ENCODE results near the gene SPAG16. TPM values are rescaled to one million over a fixed set of nuclear protein-coding genes. Genes with fewer than 3 reads are reported as not detected.
A peak's percentile ranks its signal among the peaks of the same experiment; 100 is the strongest.

SPAG16 gene
- total RNA-seq, 1 experiment from 2014 or later, result 16.0 TPM

GRCh38 chr2:214401580-214401979, 1117.3 kb downstream of the SPAG16 start (continued):
- no peak for TF ChIP-seq E2F1 (CRISPR knock-in tag; IDR thresholded peaks at IDR 0.05)
- TF ChIP-seq TP53 (CRISPR knock-in tag; IDR thresholded peaks at IDR 0.05), result no peak

- POLR2A ChIA-PET, result interaction anchor here (0.7 kb wide), 1 partner anchor 10 kb away, joined by 5 read pairs; no protein-coding TSS in a partner anchor
- TF ChIP-seq PRRX2 (CRISPR knock-in tag; IDR thresholded peaks at IDR 0.05), result no peak
- Mint-ChIP-seq H3K27me3 (ENCODE audit: low read depth) (no peaks in the 10 kb centered on the region), H3K4me3 (0 out of 2 replicates have a peak overlapping the region, but pooled peaks have one; percentile 10), H3K36me3 (no peaks in the 10 kb centered on the region), H3K4me1 (peaks cover 5% of the 10 kb centered on the region; the same call in 1 of the 2 replicates), H3K9me3 (no peaks in the 10 kb centered on the region), H3K27ac (no peak overlapping the region)
- peak; percentile 21; the same call in 1 of the 2 replicates for ATAC-seq
- CTCF ChIA-PET, result interaction anchor here (0.6 to 1.6 kb wide), 11 partner anchors 11 to 1150 kb away, joined by 3 to 7 read pairs (median 4); no protein-coding TSS in a partner anchor
- no peak for DNase-seq (ENCODE audit: low spot score)
These were observed 1126.0 kb downstream of the SPAG16 start for GRCh38 chr2:214410128-214410775.

DNA sequence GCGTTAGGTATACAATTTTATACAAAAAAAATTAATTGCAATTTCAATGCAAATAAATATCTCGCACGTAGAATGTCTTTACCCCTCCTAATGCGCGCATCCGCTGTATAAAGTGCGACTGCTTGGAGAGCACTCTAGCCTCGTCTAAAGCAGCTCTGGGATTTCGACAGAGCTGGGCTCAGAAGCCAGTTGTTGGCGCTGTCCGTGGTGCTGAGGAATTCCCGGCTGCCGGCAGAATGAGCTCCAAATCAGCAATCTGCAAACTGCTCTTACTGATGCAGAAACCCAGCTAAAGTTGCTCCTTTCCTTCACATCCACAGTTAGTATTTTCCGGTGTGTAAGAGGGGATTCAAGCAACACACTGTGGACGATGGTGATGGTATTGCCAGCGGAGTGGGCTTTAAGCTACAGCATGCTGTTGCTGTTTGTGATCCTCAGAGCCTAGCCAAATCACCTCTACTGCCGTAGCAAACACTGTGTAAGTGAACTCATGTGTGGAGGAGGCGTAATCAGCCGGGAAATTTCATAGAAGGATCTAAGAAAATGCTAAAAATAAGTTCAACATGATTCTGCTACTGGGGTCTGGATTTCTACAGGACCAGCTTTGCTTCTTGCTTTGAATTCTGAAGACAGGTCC, 1126.8 kb downstream of the SPAG16 start, which contains the start of gene VWC2L:
VWC2L (plus strand) TSS at position 137 of the 637 bp plus-strand sequence. CDS start 3,140 bp downstream, outside the sequence.
- Mint-ChIP-seq H3K27ac (no peak within 1 kb of the TSS), H3K4me1 (peaks cover 5% of the 10 kb centered on the region; the same call in 1 of the 2 replicates), H3K27me3 (ENCODE audit: low read depth) (no peaks in the 10 kb centered on the region), H3K9me3 (no peaks in the 10 kb centered on the region), H3K4me3 (peak within 1 kb of the TSS; percentile 10; the same call in 1 of the 2 replicates), H3K36me3 (no peaks in the 10 kb centered on the region)
- peak; percentile 99 for ATAC-seq
- peak; percentile 91 for DNase-seq (ENCODE audit: low spot score)
- ChIA-PET CTCF (interaction anchor here (0.5 to 1.6 kb wide), 9 partner anchors 10 to 1151 kb away, joined by 3 to 7 read pairs (median 4); no protein-coding TSS in a partner anchor), POLR2A (no interaction called here)
- no peak for TF ChIP-seq ZNF219 (CRISPR knock-in tag; IDR thresholded peaks at IDR 0.05; ENCODE audit: borderline replicate concordance)
- TF ChIP-seq SOX15 (CRISPR knock-in tag; IDR thresholded peaks at IDR 0.05), result no peak
- peak; percentile 62; the same call in 1 of the 2 replicates for TF ChIP-seq ESRRA (CRISPR knock-in tag; IDR thresholded peaks at IDR 0.05; ENCODE audit: borderline replicate concordance)
- TF ChIP-seq IRF2 (CRISPR knock-in tag; IDR thresholded peaks at IDR 0.05; ENCODE audit: borderline replicate concordance, low read depth), result no peak
- no peak for TF ChIP-seq ZNF423 (CRISPR knock-in tag; IDR thresholded peaks at IDR 0.05)
- TF ChIP-seq, protein P1, sequence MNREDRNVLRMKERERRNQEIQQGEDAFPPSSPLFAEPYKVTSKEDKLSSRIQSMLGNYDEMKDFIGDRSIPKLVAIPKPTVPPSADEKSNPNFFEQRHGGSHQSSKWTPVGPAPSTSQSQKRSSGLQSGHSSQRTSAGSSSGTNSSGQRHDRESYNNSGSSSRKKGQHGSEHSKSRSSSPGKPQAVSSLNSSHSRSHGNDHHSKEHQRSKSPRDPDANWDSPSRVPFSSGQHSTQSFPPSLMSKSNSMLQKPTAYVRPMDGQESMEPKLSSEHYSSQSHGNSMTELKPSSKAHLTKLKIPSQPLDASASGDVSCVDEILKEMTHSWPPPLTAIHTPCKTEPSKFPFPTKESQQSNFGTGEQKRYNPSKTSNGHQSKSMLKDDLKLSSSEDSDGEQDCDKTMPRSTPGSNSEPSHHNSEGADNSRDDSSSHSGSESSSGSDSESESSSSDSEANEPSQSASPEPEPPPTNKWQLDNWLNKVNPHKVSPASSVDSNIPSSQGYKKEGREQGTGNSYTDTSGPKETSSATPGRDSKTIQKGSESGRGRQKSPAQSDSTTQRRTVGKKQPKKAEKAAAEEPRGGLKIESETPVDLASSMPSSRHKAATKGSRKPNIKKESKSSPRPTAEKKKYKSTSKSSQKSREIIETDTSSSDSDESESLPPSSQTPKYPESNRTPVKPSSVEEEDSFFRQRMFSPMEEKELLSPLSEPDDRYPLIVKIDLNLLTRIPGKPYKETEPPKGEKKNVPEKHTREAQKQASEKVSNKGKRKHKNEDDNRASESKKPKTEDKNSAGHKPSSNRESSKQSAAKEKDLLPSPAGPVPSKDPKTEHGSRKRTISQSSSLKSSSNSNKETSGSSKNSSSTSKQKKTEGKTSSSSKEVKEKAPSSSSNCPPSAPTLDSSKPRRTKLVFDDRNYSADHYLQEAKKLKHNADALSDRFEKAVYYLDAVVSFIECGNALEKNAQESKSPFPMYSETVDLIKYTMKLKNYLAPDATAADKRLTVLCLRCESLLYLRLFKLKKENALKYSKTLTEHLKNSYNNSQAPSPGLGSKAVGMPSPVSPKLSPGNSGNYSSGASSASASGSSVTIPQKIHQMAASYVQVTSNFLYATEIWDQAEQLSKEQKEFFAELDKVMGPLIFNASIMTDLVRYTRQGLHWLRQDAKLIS (CRISPR knock-in tag; IDR thresholded peaks at IDR 0.05; ENCODE audit: borderline replicate concordance), result peak; percentile 66; the same call in 1 of the 2 replicates
- TF ChIP-seq RELA (CRISPR knock-in tag; IDR thresholded peaks at IDR 0.05; ENCODE audit: borderline replicate concordance), result no peak
- no peak for TF ChIP-seq ZNF671 (CRISPR knock-in tag; IDR thresholded peaks at IDR 0.05)
- no peak for TF ChIP-seq FOXJ3 (CRISPR knock-in tag; IDR thresholded peaks at IDR 0.05; ENCODE audit: borderline replicate concordance)
- TF ChIP-seq JAZF1 (CRISPR knock-in tag; IDR thresholded peaks at IDR 0.05), result no peak
- TF ChIP-seq, protein P2, sequence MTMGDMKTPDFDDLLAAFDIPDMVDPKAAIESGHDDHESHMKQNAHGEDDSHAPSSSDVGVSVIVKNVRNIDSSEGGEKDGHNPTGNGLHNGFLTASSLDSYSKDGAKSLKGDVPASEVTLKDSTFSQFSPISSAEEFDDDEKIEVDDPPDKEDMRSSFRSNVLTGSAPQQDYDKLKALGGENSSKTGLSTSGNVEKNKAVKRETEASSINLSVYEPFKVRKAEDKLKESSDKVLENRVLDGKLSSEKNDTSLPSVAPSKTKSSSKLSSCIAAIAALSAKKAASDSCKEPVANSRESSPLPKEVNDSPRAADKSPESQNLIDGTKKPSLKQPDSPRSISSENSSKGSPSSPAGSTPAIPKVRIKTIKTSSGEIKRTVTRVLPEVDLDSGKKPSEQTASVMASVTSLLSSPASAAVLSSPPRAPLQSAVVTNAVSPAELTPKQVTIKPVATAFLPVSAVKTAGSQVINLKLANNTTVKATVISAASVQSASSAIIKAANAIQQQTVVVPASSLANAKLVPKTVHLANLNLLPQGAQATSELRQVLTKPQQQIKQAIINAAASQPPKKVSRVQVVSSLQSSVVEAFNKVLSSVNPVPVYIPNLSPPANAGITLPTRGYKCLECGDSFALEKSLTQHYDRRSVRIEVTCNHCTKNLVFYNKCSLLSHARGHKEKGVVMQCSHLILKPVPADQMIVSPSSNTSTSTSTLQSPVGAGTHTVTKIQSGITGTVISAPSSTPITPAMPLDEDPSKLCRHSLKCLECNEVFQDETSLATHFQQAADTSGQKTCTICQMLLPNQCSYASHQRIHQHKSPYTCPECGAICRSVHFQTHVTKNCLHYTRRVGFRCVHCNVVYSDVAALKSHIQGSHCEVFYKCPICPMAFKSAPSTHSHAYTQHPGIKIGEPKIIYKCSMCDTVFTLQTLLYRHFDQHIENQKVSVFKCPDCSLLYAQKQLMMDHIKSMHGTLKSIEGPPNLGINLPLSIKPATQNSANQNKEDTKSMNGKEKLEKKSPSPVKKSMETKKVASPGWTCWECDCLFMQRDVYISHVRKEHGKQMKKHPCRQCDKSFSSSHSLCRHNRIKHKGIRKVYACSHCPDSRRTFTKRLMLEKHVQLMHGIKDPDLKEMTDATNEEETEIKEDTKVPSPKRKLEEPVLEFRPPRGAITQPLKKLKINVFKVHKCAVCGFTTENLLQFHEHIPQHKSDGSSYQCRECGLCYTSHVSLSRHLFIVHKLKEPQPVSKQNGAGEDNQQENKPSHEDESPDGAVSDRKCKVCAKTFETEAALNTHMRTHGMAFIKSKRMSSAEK (CRISPR knock-in tag; IDR thresholded peaks at IDR 0.05; ENCODE audit: borderline replicate concordance), result no peak
- peak; percentile 92 for TF ChIP-seq FOXP1 (CRISPR knock-in tag; IDR thresholded peaks at IDR 0.05; ENCODE audit: borderline replicate concordance)
- TF ChIP-seq TP53 (CRISPR knock-in tag; IDR thresholded peaks at IDR 0.05), result peak; percentile 76; the same call in 1 of the 2 replicates
- no peak for TF ChIP-seq CTCF (IDR thresholded peaks at IDR 0.05)
- TF ChIP-seq NFYB (CRISPR knock-in tag; conservative IDR thresholded peaks at IDR 0.05; ENCODE audit: low read depth), result 0 out of 2 replicates have a peak, but pooled peaks have one; percentile 15
- TF ChIP-seq, protein P3, sequence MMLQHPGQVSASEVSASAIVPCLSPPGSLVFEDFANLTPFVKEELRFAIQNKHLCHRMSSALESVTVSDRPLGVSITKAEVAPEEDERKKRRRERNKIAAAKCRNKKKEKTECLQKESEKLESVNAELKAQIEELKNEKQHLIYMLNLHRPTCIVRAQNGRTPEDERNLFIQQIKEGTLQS (CRISPR knock-in tag; conservative IDR thresholded peaks at IDR 0.05), result no peak
- peak; percentile 91 for TF ChIP-seq TEAD4 (CRISPR knock-in tag; IDR thresholded peaks at IDR 0.05)
- TF ChIP-seq SP1 (CRISPR knock-in tag; conservative IDR thresholded peaks at IDR 0.05), result peak; percentile 53; the same call in 1 of the 2 replicates
